K562 (cell line): ENCODE results near the gene ZNRD2.

Experiments
- CTCF ChIP-seq, 3 experiments: IDR thresholded peaks in 2 of 3; conservative IDR thresholded peaks in 1 of 3; 2 replicates each; pipeline ENCODE4 v1.5.1; 2011 to 2012; ENCODE audit warnings: low read length in 3 of 3, mild to moderate bottlenecking in 3 of 3, control low read depth in 2 of 3, improper control_type of control experiment in 1 of 3, inconsistent platforms in 1 of 3, low read depth in 1 of 3, mixed read lengths in 1 of 3, moderate library complexity in 1 of 3; ENCODE audit not compliant: insufficient read depth in 2 of 3
- NBN ChIP-seq: fragments of 450-650 bp; IDR thresholded peaks from 2 replicates; pipeline ENCODE4 v1.6.1; 2016; ENCODE audit warnings: low read depth, mild to moderate bottlenecking
- PBX2 ChIP-seq, 2 experiments: IDR thresholded peaks in 1 of 2; conservative IDR thresholded peaks in 1 of 2; 2 replicates each; pipeline ENCODE4 v1.6.1; 2016; ENCODE audit warnings: low read depth in 2 of 2, mild to moderate bottlenecking in 1 of 2, missing compliant biosample characterization in 1 of 2, missing genetic modification characterization in 1 of 2, moderate library complexity in 1 of 2
- RAD51 ChIP-seq: fragments of 450-650 bp; IDR thresholded peaks from 2 replicates; pipeline ENCODE4 v1.7.1; 2016; ENCODE audit warnings: low read depth, mild to moderate bottlenecking, borderline replicate concordance

- TF ChIP-seq PBX2 (CRISPR knock-in tag; IDR thresholded peaks at IDR 0.05; ENCODE audit: low read depth): no peak
- 0 out of 2 replicates have a peak, but pooled peaks have one; percentile 6 for TF ChIP-seq PBX2 (tag; conservative IDR thresholded peaks at IDR 0.05; ENCODE audit: low read depth)
- TF ChIP-seq RAD51: no peak
- TF ChIP-seq CTCF (IDR thresholded peaks at IDR 0.05 in 2 of 3, conservative IDR thresholded peaks at IDR 0.05 in 1 of 3; ENCODE audit: insufficient read depth in 2 of 3, low read depth in 1 of 3, low read length in 3 of 3): no peak
- no peak for TF ChIP-seq NBN
Observed at GRCh38 chr11:65524014-65524740, 46.1 kb upstream of the ZNRD2 start.
